PC-3 (cell line): Measurements from ENCODE around the gene FXYD1. TPM values are rescaled to one million over a fixed set of nuclear protein-coding genes. Genes with fewer than 3 reads are reported as not detected.

ENCODE experiments used
- ATAC-seq: fragments of 200-7000 bp; cut with Tn5 transposase; 2 replicates; pipeline ENCODE4 v1.9.1; 2020; ENCODE audit warnings: mild to moderate bottlenecking, moderate library complexity
- BruUV-seq: library from RNA; stranded (reverse); fragments of 400-500 nt; replicated peaks from 2 replicates; lab custom pipeline; 2021; lab: Mats Ljungman, UMichigan
- CTCF ChIA-PET: fragments of 300-600 bp; sonication (Branson Sonifier 250); formaldehyde crosslinking; loops from one replicate; lab custom pipeline; 2022; ENCODE audit warnings: antibody characterized with exemption; lab: Charles Lee
- POLR2A ChIA-PET: fragments of 300-600 bp; sonication (Branson Sonifier 250); formaldehyde crosslinking; loops from one replicate; lab custom pipeline; 2022; ENCODE audit warnings: antibody characterized with exemption; ENCODE audit not compliant: unreplicated experiment; lab: Charles Lee
- DNase-seq: peaks from one replicate; pipeline ENCODE4 v3.0.0-alpha.2; 2015
- H2AFZ ChIP-seq: fragments of 300-600 bp; sonication (generic); 2 replicates; pipeline ENCODE4 v1.6.0; 2016; ENCODE audit warnings: antibody characterized with exemption, low read length
- H3F3A ChIP-seq: fragments of 300-600 bp; sonication (generic); one replicate; pipeline ENCODE4 v1.6.0; 2017; ENCODE audit warnings: antibody characterized with exemption, low read length, control low read depth, mild to moderate bottlenecking; ENCODE audit not compliant: unreplicated experiment
- H3K27ac ChIP-seq: fragments of 300-600 bp; sonication (generic); 2 replicates; pipeline ENCODE4 v1.5.1; 2016; ENCODE audit warnings: mild to moderate bottlenecking, low read length
- H3K27me3 ChIP-seq: fragments of 300-600 bp; sonication (generic); 2 replicates; pipeline ENCODE4 v1.6.1; 2016; ENCODE audit warnings: low read length, mixed read lengths
- H3K36me3 ChIP-seq: fragments of 300-600 bp; sonication (generic); 2 replicates; pipeline ENCODE4 v1.6.1; 2016; ENCODE audit warnings: low read depth, mixed run types, low read length, mixed read lengths
- H3K4me1 ChIP-seq: fragments of 300-600 bp; sonication (generic); 2 replicates; pipeline ENCODE4 v1.5.1; 2016; ENCODE audit warnings: low read length; ENCODE audit not compliant: insufficient read depth
- H3K4me2 ChIP-seq: fragments of 300-600 bp; sonication (generic); 2 replicates; pipeline ENCODE4 v1.6.0; 2016; ENCODE audit warnings: low read length
- H3K4me3 ChIP-seq: fragments of 300-600 bp; sonication (generic); 2 replicates; pipeline ENCODE4 v1.5.1; 2016; ENCODE audit warnings: mild to moderate bottlenecking, low read length, mixed read lengths
- H3K79me2 ChIP-seq: fragments of 300-600 bp; sonication (generic); 2 replicates; pipeline ENCODE4 v1.6.1; 2017; ENCODE audit warnings: low read length, mixed read lengths
- H3K9ac ChIP-seq: fragments of 300-600 bp; sonication (generic); 2 replicates; pipeline ENCODE4 v1.6.0; 2016; ENCODE audit warnings: mild to moderate bottlenecking, low read length
- H3K9me2 ChIP-seq: fragments of 300-600 bp; sonication (generic); replicated peaks from 2 replicates; pipeline ENCODE4 v1.6.1; 2016; ENCODE audit warnings: mixed run types, low read length, mixed read lengths
- H3K9me3 ChIP-seq: fragments of 300-600 bp; sonication (generic); 2 replicates; pipeline ENCODE4 v1.6.1; 2016; ENCODE audit warnings: low read length, mixed read lengths
- H4K20me1 ChIP-seq: fragments of 300-600 bp; sonication (generic); 2 replicates; pipeline ENCODE4 v1.6.1; 2016; ENCODE audit warnings: low read length, mixed read lengths
- EZH2 ChIP-seq: fragments of 300-600 bp; sonication (generic); IDR thresholded peaks from one replicate; pipeline ENCODE4 v1.6.1; 2017; ENCODE audit warnings: antibody characterized with exemption, mild to moderate bottlenecking, low read length; ENCODE audit not compliant: unreplicated experiment
- EZH2phosphoT487 ChIP-seq: fragments of 300-600 bp; sonication (generic); IDR thresholded peaks from 2 replicates; pipeline ENCODE4 v1.6.1; 2018; ENCODE audit warnings: mild to moderate bottlenecking, antibody characterized with exemption, low read length, borderline replicate concordance
- intact Hi-C: fragments of 100-400 bp; cut with micrococcal nuclease; formaldehyde crosslinking; loops from 2 replicates; pipeline ENCODE4 v1.9.0; 2023
- total RNA-seq: library from RNA; depleted of rRNA; stranded (reverse); fragments of >200 nt; gene quantifications from 2 replicates; pipeline ENCODE4 v1.2.3, GENCODE V29; 2014
- TF ChIP-seq, protein P1 (sequence below): fragments of 300-600 bp; sonication (generic); conservative IDR thresholded peaks from 2 replicates; pipeline ENCODE4 v1.5.1; 2017; ENCODE audit warnings: antibody characterized with exemption, low read depth, mild to moderate bottlenecking, low read length

The FXYD1 gene
- total RNA-seq, 1 experiment from 2014 or later: not detected

- ATAC-seq (peak; percentile 85), DNase-seq (peak; percentile 70)
- H3K9ac ChIP-seq: peak within 1 kb of the TSS; percentile 88
- CTCF ChIA-PET: interaction anchor here (0.5 to 0.7 kb wide), 2 partner anchors 13 to 14 kb away, joined by 3 to 4 read pairs; no protein-coding TSS in a partner anchor
- peak within 1 kb of the TSS; percentile 98 for H3K4me2 ChIP-seq
- no peaks in the 10 kb centered on the region for H3K9me3 ChIP-seq
- H3K27ac ChIP-seq: peak within 1 kb of the TSS; percentile 62
- H2AFZ ChIP-seq: peak within 1 kb of the TSS; percentile 74
- H3K4me1 ChIP-seq: peaks cover 14% of the 10 kb centered on the region
- H3F3A ChIP-seq: no peaks in the 10 kb centered on the region
- no peak for TF ChIP-seq EZH2
- no peak for TF ChIP-seq EZH2phosphoT487
- TF ChIP-seq, protein P1, sequence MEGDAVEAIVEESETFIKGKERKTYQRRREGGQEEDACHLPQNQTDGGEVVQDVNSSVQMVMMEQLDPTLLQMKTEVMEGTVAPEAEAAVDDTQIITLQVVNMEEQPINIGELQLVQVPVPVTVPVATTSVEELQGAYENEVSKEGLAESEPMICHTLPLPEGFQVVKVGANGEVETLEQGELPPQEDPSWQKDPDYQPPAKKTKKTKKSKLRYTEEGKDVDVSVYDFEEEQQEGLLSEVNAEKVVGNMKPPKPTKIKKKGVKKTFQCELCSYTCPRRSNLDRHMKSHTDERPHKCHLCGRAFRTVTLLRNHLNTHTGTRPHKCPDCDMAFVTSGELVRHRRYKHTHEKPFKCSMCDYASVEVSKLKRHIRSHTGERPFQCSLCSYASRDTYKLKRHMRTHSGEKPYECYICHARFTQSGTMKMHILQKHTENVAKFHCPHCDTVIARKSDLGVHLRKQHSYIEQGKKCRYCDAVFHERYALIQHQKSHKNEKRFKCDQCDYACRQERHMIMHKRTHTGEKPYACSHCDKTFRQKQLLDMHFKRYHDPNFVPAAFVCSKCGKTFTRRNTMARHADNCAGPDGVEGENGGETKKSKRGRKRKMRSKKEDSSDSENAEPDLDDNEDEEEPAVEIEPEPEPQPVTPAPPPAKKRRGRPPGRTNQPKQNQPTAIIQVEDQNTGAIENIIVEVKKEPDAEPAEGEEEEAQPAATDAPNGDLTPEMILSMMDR: no peak
- peaks cover 18% of the 10 kb centered on the region for H3K36me3 ChIP-seq
- POLR2A ChIA-PET: interaction anchor here (0.7 kb wide), 1 partner anchor 183 kb away, joined by 26 read pairs; no protein-coding TSS in a partner anchor
- no TSS peak for BruUV-seq
- intact Hi-C loops: no loop called here
- peaks cover 13% of the 10 kb centered on the region; the same call in 1 of the 2 replicates for H4K20me1 ChIP-seq
- peak within 1 kb of the TSS; percentile 75 for H3K4me3 ChIP-seq
- peaks cover 34% of the 10 kb centered on the region for H3K79me2 ChIP-seq
- H3K9me2 ChIP-seq: no peaks in the 10 kb centered on the region
- H3K27me3 ChIP-seq: no peaks in the 10 kb centered on the region
Measured at GRCh38 chr19:35154525-35155406, 16.1 kb downstream of the FXYD1 start, which contains the start of gene FXYD5. FXYD5 (plus strand) TSS chr19:35154735; CDS start chr19:35155551, 816 bp downstream.

- intact Hi-C loops: no loop called here
- ChIA-PET CTCF (no interaction called here), POLR2A (no interaction called here)
- TF ChIP-seq, protein P1: no peak
- TF ChIP-seq EZH2phosphoT487: no peak
- TF ChIP-seq EZH2: no peak
- Histone ChIP-seq H3K27me3 (no peaks in the 10 kb centered on the region), H4K20me1 (peaks cover 13% of the 10 kb centered on the region; the same call in 1 of the 2 replicates), H3K9me3 (no peaks in the 10 kb centered on the region), H3K4me2 (peak overlapping the region; percentile 98), H3K79me2 (peaks cover 34% of the 10 kb centered on the region), H3K9ac (peak overlapping the region; percentile 88), H3K27ac (peak overlapping the region; percentile 62), H3K4me1 (peaks cover 14% of the 10 kb centered on the region), H3F3A (no peaks in the 10 kb centered on the region), H3K9me2 (no peaks in the 10 kb centered on the region), H2AFZ (no peak overlapping the region), H3K36me3 (peaks cover 19% of the 10 kb centered on the region), H3K4me3 (peak overlapping the region; percentile 75)
- no TSS peak for BruUV-seq
- DNase-seq: no peak
- no peak; the same call in 1 of the 2 replicates for ATAC-seq
Measured at GRCh38 chr19:35155441-35155840, 16.8 kb downstream of the FXYD1 start.
